GM21737 (cell line): ENCODE measurements around the gene HLA-G.
"Not testable (repeated sequence)": the region's sequence is repeated elsewhere in the genome, so short reads cannot be mapped to it uniquely, and the experiment has no call there.

ENCODE experiments used
- ATAC-seq: cut with Tn5 transposase; IDR thresholded peaks from one replicate; pipeline ENCODE4 v1.9.1; 2021; ENCODE audit warnings: mild to moderate bottlenecking, moderate library complexity; ENCODE audit not compliant: unreplicated experiment

HLA-G gene

DNA sequence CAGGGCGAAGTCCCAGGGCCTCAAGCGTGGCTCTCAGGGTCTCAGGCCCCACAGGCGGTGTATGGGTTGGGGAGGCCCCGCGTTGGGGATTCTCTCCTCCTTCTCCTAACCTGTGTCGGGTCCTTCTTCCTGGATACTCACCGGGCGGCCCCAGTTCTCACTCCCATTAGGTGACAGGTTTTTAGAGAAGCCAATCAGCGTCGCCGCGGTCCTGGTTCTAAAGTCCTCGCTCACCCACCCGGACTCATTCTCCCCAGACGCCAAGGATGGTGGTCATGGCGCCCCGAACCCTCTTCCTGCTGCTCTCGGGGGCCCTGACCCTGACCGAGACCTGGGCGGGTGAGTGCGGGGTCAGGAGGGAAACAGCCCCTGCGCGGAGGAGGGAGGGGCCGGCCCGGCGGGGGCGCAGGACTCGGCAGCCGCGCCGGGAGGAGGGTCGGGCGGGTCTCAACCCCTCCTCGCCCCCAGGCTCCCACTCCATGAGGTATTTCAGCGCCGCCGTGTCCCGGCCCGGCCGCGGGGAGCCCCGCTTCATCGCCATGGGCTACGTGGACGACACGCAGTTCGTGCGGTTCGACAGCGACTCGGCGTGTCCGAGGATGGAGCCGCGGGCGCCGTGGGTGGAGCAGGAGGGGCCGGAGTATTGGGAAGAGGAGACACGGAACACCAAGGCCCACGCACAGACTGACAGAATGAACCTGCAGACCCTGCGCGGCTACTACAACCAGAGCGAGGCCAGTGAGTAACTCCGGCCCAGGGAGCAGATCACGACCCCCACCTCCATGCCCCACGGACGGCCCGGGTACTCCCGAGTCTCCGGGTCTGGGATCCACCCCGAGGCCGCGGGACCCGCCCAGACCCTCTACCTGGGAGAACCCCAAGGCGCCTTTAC, at the start of gene HLA-G:
Gene HLA-G (plus strand): TSS at position 247 of the 892 bp plus-strand sequence. CDS start 20 bp downstream, at position 267.
- no peak for ATAC-seq

GRCh38 chr6:29780019-29780698, 47.5 kb upstream of the HLA-G start:
- ATAC-seq = not testable (repeated sequence)

DNA sequence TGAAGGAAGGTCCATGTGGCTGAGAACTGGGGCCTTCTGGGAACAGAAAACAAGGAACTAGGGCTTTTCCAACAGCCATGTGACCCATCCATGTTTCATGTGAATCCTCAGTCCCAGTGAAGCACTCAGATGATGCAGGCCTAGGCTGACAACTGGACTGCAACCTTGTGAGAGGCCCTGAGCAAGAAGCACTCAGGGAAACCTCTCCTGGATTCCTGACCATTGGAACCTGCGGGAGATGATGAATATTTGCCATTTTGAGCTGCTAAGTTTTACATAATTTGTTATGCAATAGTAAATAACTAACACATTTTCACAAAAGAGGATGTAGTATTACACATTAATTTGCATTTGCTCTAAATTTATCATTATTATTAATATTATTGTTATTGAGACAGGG, 38.4 kb upstream of the HLA-G start:
- ATAC-seq = no peak

- no peak for ATAC-seq
Measured at GRCh38 chr6:29790626-29791025, 37.0 kb upstream of the HLA-G start.

DNA sequence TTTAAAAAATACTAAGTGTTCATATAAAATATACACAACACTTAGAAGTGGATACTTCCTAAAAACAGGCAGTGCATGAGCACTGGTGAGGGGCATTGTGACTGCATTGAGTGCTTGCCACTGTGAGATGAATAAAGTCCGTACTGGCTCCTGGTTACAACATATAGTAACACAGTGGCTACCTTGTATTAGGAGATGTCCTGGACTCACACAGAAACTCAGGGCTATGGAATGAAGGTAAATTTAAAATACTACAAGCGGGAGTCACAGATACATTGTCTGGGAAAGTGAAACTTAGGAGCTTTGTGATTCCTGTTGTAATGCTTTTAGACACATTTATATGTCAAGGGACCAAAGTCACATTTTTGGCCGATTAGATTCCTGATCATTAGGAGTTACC, 36.5 kb upstream of the HLA-G start:
- ATAC-seq = no peak

- ATAC-seq = no peak
Measured at GRCh38 chr6:29791786-29792122, 35.9 kb upstream of the HLA-G start.

DNA sequence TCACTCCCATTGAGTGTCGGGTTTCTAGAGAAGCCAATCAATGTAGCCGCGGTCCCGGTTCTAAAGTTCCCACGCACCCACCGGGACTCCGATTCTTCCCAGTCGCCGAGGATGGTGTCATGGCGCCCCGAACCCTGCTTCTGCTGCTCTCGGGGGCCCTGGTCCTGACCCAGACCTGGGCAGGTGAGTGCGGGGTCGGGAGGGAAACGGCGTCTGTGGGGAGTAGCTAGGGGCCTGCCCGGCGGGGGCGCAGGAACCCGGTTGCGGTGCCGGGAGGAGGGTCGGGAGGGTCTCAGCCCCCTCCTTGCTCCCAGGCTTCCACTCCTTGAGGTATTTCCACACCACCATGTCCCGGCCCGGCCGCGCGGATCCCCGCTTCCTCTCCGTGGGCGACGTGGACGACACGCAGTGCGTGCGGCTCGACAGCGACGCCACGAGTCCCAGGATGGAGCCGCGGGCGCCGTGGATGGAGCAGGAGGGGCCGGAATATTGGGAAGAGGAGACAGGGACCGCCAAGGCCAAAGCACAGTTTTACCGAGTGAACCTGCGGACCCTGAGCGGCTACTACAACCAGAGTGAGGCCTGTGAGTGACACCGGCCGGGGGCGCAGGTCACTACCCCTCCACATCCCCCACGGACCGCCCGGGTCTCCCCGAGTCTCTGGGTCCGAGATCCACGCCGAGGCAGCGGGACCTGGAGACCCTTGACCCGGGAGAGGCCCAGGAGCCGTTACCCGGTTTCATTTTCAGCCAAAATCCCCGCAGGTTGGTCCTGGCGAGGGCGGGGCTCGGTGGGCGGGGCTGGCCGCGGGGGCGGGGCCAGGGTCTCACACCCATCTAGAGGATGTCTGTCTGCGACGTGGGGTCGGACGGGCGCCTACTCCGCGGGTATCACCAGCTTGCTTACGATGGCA, 35.2 kb upstream of the HLA-G start:
- ATAC-seq = no peak

DNA sequence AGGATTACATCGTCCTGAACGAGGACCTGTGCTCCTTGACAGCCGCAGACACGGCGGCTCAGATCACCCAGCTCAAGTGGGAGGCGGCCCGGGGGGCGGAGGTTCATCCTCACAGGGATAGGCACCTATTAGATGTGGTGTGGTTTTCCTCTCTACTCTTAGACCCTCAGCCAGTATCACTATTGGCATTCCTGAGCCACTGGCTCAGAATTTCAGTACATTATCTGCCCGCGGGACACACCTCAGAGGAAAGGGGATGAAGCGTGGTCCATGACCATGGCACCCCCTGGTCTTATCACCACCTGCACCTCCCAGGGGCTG, 34.6 kb upstream of the HLA-G start:
- ATAC-seq = no peak

DNA sequence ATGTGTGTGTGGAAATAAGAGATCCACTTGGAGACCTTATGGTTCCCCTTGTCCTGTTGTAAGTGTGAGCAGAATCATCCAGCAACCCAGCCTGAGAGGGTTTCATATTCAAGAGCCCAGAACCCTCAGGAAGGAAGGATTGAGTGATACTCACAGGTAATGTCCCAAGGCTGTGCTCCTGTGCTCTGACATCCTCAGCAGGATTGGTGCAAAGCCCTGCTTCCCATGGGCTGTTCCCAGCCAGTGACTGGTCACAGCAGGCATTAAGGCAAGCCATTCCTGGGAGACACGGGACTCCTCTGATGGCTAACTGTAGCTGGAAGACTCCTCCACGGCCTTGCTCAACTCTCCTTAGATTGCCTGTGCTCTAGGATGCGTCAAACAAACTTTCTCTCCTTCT, 33.8 kb upstream of the HLA-G start:
- no peak for ATAC-seq

GRCh38 chr6:29796026-29796425, 31.6 kb upstream of the HLA-G start:
- ATAC-seq = no peak

DNA sequence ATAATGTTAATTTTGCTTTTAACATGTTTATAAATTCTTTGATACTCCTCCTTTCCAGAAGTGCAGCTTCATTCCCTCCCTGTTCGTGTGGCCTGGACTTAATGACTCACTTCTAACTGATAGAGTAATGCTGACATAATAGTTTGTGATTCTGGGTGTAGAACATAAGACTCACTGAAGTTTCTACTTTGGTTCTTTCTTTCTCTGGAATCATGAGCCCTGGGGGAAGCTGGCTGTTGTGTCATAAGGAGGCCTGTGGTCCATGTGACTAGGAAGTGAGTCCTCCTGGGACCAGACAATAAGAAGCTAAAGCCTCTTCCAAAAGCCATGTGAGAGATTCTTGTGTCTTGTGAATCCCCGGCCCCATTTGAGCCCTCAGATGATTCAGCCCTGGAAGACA, 30.5 kb upstream of the HLA-G start:
- no peak for ATAC-seq

DNA sequence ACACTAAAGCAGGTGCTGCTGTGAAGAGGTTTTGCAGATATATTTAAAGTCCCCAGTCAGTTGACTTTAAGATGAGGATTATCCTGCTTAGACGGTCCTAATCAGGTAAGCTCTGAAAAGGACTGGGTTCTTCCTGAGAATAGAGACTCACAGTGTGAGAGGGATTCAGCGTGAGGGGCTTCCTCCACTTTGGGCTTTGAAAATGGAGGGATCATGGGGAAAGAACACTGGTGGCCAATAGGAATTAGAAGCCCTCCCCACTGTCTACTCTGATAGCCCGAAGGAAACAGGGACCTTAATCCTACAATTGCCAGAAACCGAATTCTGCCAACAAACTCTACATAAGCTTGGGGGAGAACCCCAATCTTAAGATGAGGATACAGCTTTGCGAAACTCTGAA, 29.7 kb upstream of the HLA-G start:
- ATAC-seq = no peak

DNA sequence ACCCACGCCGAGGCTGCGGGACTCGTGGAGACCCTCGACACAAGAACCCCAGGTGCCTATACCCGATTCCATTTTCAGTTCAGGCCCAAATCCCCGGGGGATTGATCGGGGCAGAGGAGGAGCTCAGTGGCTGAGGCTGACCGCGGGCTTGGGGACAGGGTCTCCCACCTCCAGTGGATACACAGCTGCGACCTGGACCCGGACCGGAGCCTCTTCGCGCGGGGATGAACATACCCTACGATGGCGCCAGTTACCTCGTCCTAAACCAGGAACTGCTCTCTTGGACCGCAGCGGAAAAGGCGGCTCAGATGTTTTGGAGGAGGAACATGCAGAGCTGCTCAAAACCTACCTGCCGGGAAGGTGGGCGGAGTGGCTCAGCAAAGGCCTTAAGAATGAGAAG, 27.4 kb upstream of the HLA-G start:
- ATAC-seq = no peak

DNA sequence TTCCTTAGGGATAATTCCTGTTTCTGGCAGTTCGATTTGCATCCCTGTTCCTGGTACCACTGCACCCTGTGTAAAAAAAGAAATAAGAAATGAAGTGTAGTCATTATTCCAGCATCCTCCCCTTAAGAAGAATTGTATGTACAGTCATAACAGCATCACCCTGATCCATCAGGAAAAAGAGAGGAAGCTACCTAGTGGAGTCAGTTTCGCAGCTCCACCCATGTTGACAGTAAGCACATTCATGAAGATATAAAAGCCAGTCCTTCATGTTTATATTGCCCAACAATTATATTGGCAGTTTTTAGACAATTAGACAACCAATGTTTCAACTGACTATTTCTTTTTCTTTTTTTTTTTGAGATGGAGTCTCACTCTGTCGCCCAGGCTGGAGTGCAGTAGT, 21.2 kb upstream of the HLA-G start:
- no peak for ATAC-seq

DNA sequence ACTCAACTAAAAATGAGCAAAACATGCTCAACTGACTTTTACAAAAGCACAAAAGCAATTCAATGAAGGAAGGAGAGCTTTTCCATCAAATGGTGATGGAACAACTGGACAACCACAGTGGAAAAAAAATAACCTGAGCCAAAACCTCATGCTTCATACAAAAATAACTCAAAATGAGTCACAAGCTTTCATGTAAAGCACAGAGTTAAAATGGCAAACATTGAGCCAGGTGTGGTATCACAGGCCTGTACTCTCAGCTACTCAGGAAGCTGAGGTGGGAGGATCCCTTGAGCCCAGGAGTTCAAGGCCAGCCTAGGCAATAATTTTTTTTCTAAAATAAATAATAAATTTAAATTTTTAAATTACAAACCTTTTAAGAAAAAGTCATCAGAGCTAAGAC, 18.4 kb upstream of the HLA-G start:
- ATAC-seq = no peak

GRCh38 chr6:29810371-29810770, 17.3 kb upstream of the HLA-G start:
- no peak for ATAC-seq

DNA sequence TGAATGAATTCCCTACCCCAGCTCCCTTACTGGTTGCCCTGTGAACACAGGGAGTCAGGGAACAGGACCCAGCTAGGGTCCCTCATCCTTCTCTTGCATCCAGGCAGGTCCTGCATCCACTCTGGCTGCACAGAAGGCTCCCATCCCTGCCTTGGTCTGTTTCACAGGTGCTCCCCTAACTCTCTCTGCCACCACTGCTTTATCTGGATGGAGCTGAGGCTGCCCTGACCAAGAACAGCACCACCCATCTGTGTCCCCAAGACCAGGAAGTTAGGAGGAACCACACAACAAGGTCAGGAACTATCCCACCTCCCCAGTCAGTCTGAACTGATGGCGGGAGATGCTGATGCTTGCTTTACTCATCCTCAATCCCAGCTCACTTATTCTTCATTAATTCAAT, 16.2 kb upstream of the HLA-G start:
- ATAC-seq = no peak

DNA sequence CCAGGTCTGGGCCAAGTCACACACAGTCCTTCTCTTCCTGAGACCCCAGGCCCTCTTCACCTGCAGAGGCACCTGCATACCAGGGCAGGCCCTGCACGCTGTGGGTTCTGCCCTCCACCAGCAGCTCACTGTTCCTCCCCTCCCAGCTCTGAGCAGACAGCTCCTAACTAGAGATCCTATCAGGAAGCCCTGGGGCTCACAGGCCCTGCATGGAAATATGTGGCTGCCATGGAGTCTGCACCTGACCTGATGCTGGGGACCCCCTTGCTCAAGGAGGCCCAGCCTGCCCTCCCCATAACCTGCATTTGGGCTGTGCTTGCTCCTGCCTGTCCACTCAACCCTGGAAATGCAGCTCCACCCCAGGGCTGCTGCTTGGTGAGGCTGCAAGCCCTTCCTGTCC, 14.6 kb upstream of the HLA-G start:
- ATAC-seq = no peak

DNA sequence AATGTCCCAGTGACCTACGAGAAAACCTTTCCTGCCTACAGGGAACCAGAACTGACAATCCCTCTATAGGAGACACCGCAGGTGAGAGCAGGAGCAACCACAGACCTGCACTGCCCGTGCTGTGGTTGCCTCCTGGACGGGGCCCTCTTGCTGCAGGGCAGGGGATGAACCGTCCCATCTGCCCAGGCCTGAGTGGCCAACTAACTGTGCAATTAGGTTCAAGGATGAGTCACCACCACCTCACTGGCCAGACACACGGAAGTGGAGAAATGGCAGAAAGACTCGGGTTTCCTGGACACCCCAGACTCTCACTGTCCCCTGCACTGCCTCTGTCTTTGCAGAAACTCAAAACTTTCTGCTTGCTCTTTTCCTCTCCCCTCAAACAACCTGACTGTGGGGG, 13.8 kb upstream of the HLA-G start:
- ATAC-seq = no peak

DNA sequence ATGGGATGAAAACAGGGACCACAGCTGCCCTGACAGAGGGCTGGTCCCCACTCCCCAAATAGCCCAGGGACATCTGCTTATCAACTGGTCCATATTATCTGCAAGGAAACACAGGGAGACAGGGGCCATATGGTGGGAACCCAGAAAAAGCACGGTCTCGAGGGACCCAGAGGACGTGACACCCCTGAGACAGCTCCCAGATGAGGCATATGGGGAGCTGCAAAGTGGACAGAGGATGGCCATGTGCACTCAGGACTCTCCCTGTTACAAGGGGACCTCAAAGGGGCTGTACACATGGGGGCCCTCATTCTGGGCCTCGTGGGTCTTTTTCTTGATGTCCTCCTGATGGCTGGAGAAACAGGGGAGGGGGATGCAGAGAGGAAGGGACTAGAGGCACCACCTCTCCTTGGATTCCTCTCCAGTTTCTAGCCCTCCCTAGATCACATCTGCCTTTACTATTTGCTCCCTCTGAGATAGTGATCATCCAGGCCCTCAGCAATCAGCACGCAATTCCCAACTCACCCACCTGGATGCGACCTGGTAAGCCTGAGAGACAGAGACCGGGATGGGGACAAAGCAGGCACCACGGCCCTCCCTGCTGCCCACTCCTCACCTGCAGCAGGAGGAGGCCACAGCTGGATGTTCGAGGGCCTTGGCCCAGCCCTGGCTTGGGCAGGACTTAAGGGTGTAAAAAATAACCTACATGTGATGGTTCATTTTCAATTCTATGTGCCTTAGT, 13.1 kb upstream of the HLA-G start:
- ATAC-seq = no peak
